ENCODE results near the gene ANKRD28. TPM values are rescaled to one million over a fixed set of nuclear protein-coding genes. Genes with fewer than 3 reads are reported as not detected.

The ANKRD28 gene
- total and polyA plus RNA-seq, 9 of the 15 experiments (the other 6 are each of a cell fraction or from before 2014, with no cell fraction given) = 11.7 to 66.0 (median 36.7) TPM

GRCh38 chr3:15797642-15798303 is at the start of gene ANKRD28 (continued):
- no peak for TF ChIP-seq XRCC5 (IDR thresholded peaks at IDR 0.05; ENCODE audit: low read depth, low read length)
- TF ChIP-seq STAT5A (IDR thresholded peaks at IDR 0.05; ENCODE audit: borderline replicate concordance, low read length) = peak; percentile 33; the same call in 1 of the 2 replicates
- peak; percentile 69; the same call in 1 of the 2 replicates for TF ChIP-seq L3MBTL2 (IDR thresholded peaks at IDR 0.05)
- no peak for TF ChIP-seq NFIC (IDR thresholded peaks at IDR 0.05)
- TF ChIP-seq, protein P1, sequence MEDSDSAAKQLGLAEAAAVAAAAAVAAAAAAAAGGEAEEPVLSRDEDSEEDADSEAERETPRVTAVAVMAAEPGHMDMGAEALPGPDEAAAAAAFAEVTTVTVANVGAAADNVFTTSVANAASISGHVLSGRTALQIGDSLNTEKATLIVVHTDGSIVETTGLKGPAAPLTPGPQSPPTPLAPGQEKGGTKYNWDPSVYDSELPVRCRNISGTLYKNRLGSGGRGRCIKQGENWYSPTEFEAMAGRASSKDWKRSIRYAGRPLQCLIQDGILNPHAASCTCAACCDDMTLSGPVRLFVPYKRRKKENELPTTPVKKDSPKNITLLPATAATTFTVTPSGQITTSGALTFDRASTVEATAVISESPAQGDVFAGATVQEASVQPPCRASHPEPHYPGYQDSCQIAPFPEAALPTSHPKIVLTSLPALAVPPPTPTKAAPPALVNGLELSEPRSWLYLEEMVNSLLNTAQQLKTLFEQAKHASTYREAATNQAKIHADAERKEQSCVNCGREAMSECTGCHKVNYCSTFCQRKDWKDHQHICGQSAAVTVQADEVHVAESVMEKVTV (CRISPR knock-in tag; IDR thresholded peaks at IDR 0.05) = 0 out of 2 replicates have a peak, but pooled peaks have one; percentile 16
- no peak for TF ChIP-seq TCFL5 (CRISPR knock-in tag; conservative IDR thresholded peaks at IDR 0.05)
- TF ChIP-seq RFX1 (IDR thresholded peaks at IDR 0.05) = no peak
- peak; percentile 64 for TF ChIP-seq CTBP1 (IDR thresholded peaks at IDR 0.05; ENCODE audit: borderline replicate concordance)
- TF ChIP-seq PHB2 (IDR thresholded peaks at IDR 0.05; ENCODE audit: low read depth) = no peak
- TF ChIP-seq ZBTB40 (IDR thresholded peaks at IDR 0.05) = peak; percentile 56
- TF ChIP-seq ZBTB40 (CRISPR knock-in tag; IDR thresholded peaks at IDR 0.05) = no peak
- TF ChIP-seq, protein P2, sequence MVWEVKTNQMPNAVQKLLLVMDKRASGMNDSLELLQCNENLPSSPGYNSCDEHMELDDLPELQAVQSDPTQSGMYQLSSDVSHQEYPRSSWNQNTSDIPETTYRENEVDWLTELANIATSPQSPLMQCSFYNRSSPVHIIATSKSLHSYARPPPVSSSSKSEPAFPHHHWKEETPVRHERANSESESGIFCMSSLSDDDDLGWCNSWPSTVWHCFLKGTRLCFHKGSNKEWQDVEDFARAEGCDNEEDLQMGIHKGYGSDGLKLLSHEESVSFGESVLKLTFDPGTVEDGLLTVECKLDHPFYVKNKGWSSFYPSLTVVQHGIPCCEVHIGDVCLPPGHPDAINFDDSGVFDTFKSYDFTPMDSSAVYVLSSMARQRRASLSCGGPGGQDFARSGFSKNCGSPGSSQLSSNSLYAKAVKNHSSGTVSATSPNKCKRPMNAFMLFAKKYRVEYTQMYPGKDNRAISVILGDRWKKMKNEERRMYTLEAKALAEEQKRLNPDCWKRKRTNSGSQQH (CRISPR knock-in tag; IDR thresholded peaks at IDR 0.05) = no peak
- peak; percentile 45 for TF ChIP-seq POLR2B (IDR thresholded peaks at IDR 0.05; ENCODE audit: low read depth, partially characterized antibody)

All from K562 (cell line).